Heart left ventricle (tissue), 13 donors: ENCODE results near the gene ARFGAP1.

Experiments
- CTCF ChIP-seq, 12 donors: fragments of 200-600 bp; sonication (generic) in 4 of 12; IDR thresholded peaks; one replicate each; pipeline versions ENCODE4 v1.5.0 to v1.8.0; 2018 to 2022; ENCODE audit warnings: antibody characterized with exemption in 12 of 12, mild to moderate bottlenecking in 5 of 12
- POLR2A ChIP-seq, 2 donors: fragments of 450-650 bp; IDR thresholded peaks; one replicate each; pipeline ENCODE4 v1.6.1; 2017; ENCODE audit warnings: antibody characterized with exemption in 2 of 2, mild to moderate bottlenecking in 2 of 2, moderate library complexity in 2 of 2
- donor health status: ischemic (EF 13 %, LVEDD 7.1; RV severe dilation, severe dysfunction).
- donor health status: DM: no; HTN: yes; CAD: no.
- donor health status: DM: no; HTN: no; CAD: no.
- donor health status: ischemic (EF 25% LVEDD 6.9; RV normal size, moderate dysfunction).
- donor health status: ischemic (EF 25% LVEDD 5.7; RV mildly dilated, moderate dysfunction).
- donor health status: ischemic (EF 35%, LVEDD 5.7; RV mildly dilated, moderate dysfunction).
- donor health status: nonischemic (EF 11% LVEDD 7.7; RV severe dilation, severe dysfunction).
- donor health status: DM: yes; HTN: yes; CAD: no.
- donor health status: PGD.
- donor health status: ischemic (EF 29% LVEDD 5.4; RV normal size, mild dysfunction).
- donor health status: nonischemic (EF 23%, LVEDD 6.1; RV moderate dilation, normal function).

GRCh38 chr20:63329331-63330083, 56.9 kb downstream of the ARFGAP1 start:
- TF ChIP-seq POLR2A (IDR thresholded peaks at IDR 0.05) (no peak), CTCF (IDR thresholded peaks at IDR 0.05) (no peak)
